Measurements from ENCODE around the gene EDA.

Gene EDA

DNA sequence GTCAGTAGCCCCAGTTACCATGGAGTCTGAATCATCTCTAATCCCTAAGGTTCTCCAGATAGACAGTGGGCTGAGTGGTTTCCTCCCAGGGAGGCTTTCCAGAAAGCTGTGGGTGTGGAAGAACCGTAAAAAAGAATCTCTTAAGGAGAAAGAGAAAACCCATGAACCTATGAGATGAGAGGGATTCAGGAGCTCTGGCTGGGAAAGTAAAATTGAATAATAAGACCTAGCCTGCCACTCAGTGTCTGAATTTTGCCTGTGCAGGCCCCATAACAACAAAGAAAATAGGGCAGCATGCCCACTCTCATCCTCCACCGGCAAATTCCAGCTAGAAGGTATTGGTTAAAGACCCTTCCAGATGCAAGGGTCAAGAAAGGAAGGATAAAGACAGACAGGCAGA is 416.9 kb downstream of the EDA start:
- TF ChIP-seq, protein P1, sequence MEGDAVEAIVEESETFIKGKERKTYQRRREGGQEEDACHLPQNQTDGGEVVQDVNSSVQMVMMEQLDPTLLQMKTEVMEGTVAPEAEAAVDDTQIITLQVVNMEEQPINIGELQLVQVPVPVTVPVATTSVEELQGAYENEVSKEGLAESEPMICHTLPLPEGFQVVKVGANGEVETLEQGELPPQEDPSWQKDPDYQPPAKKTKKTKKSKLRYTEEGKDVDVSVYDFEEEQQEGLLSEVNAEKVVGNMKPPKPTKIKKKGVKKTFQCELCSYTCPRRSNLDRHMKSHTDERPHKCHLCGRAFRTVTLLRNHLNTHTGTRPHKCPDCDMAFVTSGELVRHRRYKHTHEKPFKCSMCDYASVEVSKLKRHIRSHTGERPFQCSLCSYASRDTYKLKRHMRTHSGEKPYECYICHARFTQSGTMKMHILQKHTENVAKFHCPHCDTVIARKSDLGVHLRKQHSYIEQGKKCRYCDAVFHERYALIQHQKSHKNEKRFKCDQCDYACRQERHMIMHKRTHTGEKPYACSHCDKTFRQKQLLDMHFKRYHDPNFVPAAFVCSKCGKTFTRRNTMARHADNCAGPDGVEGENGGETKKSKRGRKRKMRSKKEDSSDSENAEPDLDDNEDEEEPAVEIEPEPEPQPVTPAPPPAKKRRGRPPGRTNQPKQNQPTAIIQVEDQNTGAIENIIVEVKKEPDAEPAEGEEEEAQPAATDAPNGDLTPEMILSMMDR (conservative IDR thresholded peaks at IDR 0.05): no peak
- H3K27ac ChIP-seq: no peak overlapping the region

DNA sequence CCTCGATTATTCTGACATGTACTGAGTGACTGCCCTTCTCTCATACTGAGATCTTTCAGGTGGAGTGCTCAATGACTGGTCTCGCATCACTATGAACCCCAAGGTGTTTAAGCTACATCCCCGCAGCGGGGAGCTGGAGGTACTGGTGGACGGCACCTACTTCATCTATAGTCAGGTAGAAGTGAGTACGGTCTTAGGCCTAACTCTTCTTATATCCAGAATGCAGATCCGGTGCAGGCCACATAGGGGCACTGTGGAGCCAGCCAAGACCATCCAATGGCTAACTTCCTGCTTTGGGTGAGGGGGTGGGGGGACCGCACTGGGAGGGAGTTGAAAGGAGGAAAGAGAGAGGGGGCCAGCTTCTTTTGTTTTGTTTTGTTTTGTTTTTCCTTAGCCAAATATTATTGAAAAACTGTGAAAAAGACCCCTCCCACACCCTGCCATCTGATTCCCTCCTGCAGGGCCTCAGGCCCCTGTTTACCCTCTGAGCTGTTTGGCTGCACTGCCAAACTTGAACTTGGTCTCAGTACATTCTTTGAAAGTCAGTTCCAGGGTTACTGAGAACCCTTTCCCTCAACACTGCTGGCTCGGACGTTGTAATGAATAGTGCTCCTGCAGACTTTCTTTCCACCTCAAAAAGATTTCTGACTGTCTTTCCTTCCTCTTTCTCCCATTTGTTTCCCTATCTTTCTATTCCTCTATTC is 417.6 kb downstream of the EDA start:
- TF ChIP-seq, protein P1 (conservative IDR thresholded peaks at IDR 0.05): peak; percentile 75
- H3K27ac ChIP-seq: peak overlapping the region; percentile 8; the same call in 1 of the 2 replicates

DNA sequence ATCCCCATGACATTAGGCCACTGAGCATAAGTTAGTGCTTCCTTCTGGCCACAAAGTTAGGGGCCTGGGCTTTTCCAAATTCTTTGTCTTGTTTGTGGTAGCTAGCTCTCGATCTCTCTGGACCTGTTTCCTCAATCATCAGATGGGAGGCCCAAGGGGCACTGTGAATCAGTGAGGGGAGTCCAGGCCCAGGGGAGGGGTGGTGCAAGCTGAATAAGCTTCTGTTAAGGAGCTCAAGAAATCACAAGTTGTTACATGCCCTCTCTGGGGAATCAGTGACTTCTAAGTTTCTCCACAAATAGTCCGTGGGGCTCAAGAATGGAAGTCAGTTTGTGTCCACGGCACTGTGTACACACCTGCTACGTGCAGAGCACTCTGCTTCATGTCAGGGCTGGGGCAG is 418.7 kb downstream of the EDA start:
- TF ChIP-seq, protein P1 (conservative IDR thresholded peaks at IDR 0.05): no peak
- no peak overlapping the region for H3K27ac ChIP-seq

DNA sequence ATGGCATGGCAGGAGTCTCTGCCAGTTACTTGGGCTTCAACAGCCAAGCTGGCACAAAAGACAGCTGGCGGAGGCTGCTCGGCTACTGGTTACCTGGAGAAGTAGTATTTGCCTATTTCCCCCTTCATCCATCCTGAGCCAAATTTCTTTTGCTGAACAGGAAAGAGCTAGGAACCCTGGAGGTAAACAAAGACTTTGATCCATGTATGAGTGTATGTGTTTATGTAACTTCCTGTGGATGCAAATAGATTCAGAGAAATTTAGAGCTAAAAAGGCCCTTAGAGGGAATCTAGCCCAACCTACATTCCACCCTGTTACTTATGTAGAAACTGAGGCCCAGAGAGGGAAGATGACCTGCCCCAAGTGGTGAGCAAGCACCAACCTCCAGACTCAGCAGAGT is 422.6 kb downstream of the EDA start:
- peak overlapping the region; percentile 82 for H3K27ac ChIP-seq
- TF ChIP-seq, protein P1 (conservative IDR thresholded peaks at IDR 0.05): no peak

DNA sequence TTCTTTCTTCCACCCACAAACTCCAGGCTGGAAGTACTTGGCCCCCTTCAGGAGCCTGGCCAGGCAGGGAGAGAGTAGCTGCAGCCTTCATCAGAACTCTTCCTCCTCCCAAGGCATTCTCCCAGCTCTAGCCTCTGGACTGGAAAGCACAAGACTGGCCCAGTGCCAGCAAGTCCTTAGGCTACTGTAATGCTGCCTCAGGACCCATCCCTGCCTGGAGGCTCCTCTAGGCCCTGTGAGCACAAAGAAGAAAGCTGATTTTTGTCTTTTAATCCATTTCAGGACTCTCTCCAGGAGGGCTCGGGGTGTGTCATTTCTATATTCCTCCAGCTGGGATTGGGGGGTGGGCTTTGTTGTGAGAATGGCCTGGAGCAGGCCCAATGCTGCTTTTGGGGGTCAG is 423.0 kb downstream of the EDA start:
- H3K27ac ChIP-seq: peak overlapping the region; percentile 82
- TF ChIP-seq, protein P1 (conservative IDR thresholded peaks at IDR 0.05): no peak

DNA sequence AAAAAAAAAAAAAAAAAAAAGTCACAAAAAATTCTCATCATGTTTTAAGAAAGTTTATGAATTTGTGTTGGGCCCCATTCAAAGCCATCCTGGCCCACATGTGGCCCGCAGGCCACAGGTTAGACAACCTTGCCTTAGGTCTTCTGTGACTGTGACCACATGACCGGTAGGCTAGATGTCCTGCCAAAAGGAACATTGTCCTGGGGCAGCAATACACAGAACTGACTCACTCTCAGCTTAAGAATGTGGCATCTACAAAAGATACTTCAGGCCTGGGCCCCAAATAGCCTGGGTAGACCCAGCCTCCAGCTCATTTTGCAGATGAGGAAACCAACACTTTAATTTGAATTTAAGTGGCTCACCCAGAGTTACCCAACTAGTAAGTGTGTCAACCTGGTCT is 423.8 kb downstream of the EDA start:
- TF ChIP-seq, protein P1 (conservative IDR thresholded peaks at IDR 0.05): no peak
- peak overlapping the region; percentile 82 for H3K27ac ChIP-seq

DNA sequence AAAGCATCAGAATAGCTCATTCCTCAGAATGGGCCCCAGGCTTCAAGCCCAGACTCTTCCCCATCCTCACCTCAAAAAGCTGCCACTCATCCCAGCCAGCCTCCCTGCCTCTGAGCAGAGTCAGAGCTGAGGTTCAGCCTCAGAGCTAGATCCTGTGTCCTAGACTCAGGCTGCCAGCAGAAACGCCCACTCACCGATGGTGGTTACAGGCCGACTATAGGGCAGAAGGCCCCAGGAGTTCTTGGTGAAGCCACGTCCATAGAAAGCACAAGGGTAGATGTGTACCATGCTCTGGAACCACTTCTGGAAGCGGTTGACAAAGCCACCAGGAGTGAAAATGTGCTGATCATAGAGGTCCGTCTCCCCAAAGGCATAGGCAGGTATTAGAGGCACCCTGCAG is 426.1 kb downstream of the EDA start:
- peak overlapping the region; percentile 82 for H3K27ac ChIP-seq
- TF ChIP-seq, protein P1 (conservative IDR thresholded peaks at IDR 0.05): no peak

All from VCaP (cell line).